HG03139 (cell line): ENCODE measurements around the gene MAP1B.

Source experiments
- ATAC-seq: cut with Tn5 transposase; IDR thresholded peaks from one replicate; pipeline ENCODE4 v1.9.1; 2021; ENCODE audit not compliant: unreplicated experiment

MAP1B gene

GRCh38 chr5:72129725-72130124, 22.4 kb downstream of the MAP1B start:
- no peak for ATAC-seq

DNA sequence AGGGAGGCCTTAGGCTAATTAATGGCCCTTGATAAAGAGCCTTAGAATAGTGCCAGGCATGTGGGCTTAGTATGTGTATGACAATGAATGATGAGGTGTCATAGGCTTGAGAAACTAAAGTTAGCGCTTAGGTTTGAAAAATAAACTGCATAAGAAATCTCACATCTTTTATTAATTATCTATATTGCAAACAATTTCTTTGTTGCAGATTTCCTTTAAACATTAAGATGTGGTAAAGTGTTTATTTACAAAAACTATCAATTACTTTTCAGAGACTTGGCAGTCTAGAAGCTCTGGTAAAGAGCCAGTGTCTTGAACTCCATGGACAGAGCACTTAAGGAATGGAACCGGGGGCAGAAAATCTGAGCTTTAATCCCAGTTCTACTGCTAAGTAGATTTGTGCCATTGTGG, 23.1 kb downstream of the MAP1B start:
- no peak for ATAC-seq

- ATAC-seq, result no peak
These were observed 26.1 kb downstream of the MAP1B start for GRCh38 chr5:72133212-72133990.

DNA sequence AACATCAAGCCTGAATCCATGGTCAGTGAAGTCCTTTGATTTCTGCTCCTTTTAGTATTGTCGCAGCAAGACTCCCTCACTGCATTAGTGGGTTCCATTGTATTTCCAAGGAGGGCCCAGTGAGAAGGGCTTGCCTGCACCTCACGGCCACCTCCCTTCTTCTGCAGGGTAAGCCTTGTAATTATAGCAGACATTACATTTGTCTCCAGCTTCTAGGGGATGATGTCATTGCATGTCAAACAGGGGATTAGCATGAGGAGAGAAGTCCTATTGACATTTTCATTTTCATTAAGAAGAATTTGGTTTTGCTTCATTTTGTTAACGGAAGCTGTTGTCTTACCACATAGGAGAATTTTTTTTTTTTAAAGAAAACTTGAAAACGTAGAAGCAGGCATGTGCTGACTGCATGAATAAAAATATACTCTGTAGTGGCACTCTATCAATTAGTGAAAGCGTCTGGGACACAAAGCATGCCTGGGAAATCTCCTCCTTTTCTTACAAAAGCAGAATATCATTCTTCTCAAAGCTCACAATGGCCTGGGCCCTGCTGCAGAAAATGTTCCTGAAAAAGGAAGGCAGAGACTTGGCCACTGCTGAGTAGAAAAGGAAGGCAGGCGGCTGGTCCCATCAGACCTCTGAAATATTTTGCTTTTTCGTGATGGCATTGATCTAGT, 27.1 kb downstream of the MAP1B start:
- no peak for ATAC-seq

- ATAC-seq, result no peak
These were observed 30.6 kb downstream of the MAP1B start for GRCh38 chr5:72137826-72138409.

DNA sequence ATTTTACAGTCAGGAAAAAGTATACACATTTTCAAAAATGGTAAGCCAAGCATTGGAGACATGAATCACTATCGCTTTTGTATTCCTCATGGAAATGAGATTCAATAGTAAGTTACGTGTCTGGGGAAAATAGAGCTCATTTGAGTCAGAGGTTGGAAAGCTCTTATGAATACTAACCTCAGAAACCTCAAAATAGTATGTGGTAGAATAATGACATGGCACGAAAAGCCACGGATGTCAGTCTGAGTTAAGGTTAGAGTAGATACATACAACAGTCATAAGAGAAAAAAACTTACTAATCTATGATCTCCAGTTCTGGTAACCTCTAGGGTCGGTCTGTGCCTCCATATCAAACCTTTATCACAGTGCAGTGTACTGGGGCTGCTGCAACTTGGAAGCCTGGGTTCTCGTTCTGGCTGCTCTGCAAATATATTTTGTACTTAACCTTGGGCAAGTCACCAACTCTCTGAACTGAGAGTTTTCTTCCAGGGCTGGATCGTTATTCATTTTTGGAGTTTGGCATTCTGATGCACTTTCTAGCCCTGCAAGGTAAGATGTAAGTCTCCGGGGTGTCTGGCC, 31.8 kb downstream of the MAP1B start:
- no peak for ATAC-seq

DNA sequence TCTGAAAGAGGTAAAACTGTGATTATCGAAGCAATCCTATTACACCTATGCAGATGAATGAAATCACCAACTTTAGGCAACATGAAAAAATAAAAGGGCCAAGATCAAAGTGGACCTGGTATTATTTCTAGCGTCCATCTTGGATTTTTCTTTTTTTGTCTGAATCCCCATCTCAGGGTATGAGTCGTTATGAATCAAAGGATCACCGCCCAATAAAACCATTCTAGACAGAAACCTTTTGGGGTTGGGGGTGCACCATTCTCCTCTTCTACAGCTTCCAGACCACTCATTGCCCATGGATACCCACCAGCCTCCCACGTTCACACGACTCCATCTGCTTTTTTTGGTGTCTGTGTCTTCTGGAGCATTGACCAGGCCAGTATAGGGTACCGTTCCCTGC, 33.4 kb downstream of the MAP1B start:
- no peak for ATAC-seq

- ATAC-seq, result no peak
These were observed 34.4 kb downstream of the MAP1B start for GRCh38 chr5:72141440-72142355.

GRCh38 chr5:72144762-72145161, 37.5 kb downstream of the MAP1B start:
- ATAC-seq, result no peak

DNA sequence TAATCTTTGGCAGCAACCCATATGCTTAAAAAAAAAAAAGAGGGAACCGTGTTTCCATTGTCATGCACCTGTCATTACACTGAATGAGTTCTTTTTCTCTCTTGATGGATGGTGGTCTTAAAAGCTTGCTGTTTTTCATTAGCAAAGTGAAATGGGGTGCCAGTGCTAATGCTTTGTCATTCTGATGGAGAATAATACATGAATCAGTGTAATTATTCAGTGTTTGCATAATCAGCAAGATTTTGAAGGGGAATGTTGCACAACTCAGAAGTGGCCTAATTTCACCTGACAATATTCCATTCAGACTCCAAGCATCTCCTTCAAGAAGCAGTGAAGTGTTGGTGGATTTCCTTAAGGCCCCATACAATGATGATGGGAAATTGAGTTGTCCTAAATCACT, 38.1 kb downstream of the MAP1B start:
- no peak for ATAC-seq

DNA sequence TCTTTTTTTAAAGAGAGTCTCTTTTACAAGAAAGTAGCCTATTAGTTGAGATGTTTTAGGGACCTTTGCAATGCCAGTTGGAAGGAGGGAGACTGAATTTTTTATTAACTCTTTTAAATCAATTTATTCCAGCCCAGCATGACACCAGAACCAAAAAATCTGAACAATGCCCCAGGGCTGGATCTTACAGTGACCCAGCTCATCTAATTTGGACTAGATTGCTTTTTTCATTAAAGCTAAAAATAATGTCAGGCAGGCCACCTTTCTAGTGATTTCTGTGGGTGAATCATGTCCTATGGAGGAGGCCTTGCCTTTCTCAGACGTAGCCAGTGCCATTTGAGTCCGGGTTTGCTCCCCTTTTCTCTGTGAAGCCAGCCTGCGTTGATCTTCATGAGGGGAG, 38.8 kb downstream of the MAP1B start:
- no peak for ATAC-seq

DNA sequence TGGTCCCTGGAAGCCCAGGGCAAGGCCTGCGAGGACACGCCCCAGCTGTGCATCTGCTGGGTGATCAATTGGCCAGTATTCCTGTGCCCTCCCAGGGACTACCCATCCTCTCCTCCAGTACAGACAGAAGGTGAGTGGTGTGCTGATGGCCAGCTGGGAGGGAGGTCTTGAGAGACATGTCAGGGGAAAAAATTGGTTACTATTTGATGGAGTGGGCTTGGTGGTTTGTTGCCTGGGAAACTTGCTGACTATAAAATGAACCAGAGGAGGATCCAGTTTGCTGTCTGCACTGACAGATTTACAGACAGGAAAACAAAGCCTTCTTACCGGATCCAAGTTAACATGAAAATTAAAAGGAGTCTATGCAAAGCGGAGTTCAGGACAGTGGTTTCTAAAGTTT, 40.3 kb downstream of the MAP1B start:
- ATAC-seq, result no peak

DNA sequence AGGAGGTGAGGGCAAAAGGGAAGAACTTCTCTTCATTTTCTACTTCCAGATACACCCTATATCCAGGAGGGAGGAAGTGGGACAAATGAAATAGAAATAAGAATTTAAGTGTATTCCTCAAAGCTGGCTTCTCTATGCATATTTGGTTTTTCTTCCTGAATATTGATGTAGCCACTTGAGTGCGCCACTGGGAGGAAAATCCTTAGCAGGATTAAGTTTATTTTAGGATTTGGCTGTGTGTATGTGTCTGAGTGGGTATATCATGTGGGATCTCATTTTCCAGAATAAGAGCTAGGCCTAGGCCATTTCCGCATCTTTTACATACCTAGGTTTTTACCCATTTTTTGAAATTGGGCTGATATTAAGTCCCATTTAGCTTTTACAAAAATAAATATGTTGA, 42.5 kb downstream of the MAP1B start:
- ATAC-seq, result no peak

DNA sequence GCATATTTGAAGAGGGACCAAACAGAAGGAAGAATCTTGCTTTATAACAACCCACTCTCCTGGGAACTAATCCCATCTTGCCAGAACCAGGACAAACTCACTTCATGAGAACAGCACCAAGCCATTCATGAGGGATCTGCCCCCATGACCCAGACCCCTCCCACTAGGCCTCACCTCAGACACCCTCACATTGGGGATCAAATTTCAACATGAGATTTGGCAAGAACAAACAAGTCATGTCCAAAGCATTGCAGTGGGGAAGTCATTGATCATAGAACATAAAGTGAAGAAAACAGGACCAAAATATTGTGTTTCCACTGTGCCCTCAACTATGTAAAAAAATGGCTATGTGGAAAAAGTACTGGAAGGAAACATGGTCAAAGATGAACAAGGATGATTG, 43.9 kb downstream of the MAP1B start:
- ATAC-seq, result no peak

DNA sequence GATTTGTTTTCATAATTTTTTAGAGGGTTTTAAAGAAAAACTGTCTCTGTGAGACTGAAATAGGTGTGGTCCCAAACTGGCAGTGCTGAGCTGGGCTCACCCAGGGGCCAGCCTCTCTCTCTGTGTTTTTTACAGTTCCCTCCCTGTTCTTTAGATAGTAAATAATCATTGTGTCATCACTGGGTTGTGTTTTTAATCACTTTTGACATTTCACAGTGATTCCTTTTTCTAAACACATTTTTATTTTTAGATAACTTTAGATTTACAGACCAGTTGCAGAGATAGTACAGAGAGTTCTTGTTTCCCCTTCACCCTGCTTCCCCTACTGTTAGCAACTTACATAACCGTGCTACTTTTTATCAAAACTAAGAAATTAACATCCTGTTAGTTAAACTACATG, 44.4 kb downstream of the MAP1B start:
- ATAC-seq, result no peak

DNA sequence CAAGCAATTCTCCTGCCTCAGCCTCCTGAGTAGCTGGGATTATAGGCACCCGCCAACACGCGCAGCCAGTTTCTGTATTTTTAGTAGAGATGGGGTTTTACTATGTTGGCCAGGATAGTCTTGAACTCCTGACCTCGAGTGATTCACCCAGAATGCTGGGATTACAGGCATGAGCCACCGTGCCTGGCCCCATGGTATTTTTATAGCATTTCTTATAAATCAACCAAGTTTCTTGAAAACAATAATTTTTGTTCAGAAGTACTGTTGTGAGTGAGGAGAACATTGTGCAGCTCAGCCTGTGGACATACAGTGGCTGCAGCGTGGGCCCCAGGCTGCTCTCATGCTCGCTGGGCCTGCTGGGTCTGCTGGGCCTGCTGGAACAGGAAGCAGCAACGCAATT, 45.3 kb downstream of the MAP1B start:
- no peak for ATAC-seq

DNA sequence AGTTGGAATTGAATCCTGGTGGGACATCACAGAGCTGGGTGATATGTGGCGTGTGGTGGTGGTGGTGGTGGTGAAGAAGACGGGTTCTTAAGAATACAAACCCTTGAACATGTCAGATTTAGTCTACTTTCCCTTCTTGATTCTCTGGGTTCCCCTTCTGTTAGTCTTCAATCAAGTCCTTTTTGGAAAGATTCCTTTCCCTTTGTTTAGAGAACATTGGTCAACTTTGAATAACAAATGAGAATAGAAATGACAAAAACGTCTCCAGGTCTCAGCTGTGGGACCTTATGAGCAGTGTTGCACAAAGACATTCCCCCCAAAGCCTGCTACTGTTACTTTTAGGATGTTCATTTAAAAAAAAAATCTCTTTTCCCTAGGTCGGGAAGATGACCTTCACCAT, 46.3 kb downstream of the MAP1B start:
- no peak for ATAC-seq

DNA sequence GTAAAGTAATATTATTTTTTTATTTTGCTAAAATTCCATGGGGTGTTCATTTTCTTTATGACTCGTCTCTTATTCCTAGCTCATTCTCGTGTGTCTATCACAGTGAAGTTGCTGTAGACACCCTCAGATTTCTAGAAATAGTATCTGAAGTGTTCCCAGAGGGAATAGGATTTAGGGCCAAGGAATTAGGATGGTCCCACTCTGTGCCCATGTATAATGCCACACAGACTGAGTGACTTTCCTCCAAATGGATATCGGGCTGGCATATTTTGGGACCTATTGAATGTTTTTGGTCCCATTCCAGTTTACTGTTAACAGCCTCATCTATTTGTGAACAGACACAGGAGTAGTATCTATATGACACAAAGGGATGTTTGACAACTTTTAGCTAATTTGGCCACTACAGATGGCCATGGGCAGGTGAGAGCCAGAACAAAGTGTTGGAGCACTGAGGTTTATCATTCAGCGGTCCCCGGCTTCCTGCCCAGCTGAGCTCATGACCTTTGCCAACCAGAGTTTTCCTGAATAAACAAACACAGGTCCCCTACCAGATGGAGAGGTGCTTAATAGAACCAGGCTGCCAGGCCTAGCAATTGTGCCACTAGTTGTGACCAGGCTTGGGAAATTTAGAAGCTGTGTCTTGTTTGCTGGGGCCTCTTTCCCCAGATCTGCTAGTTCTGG, 46.9 kb downstream of the MAP1B start:
- no peak for ATAC-seq

- no peak for ATAC-seq
These were observed 49.8 kb downstream of the MAP1B start for GRCh38 chr5:72156946-72157624.

GRCh38 chr5:72157625-72157962, 50.3 kb downstream of the MAP1B start:
- ATAC-seq, result no peak
